Prostate gland (tissue), 2 donors: ENCODE measurements around the gene CREM. TPM values are rescaled to one million over a fixed set of nuclear protein-coding genes. Genes with fewer than 3 reads are reported as not detected.

Experiments
- DNase-seq: peaks from one replicate; pipeline ENCODE4 v3.0.0-alpha.2; 2019; ENCODE audit warnings: low spot score
- H3K27ac ChIP-seq, 2 donors: fragments of 200-600 bp; sonication (generic); 2 replicates each; pipeline ENCODE4 v1.5.1; 2017 to 2019
- H3K27me3 ChIP-seq: fragments of 200-600 bp; sonication (generic); replicated peaks from 2 replicates; pipeline ENCODE4 v1.5.1; 2019; ENCODE audit not compliant: insufficient read depth
- H3K36me3 ChIP-seq, 2 donors: fragments of 200-600 bp; sonication (generic); 1 replicate in 1 of 2; 2 replicates in 1 of 2; pipeline versions ENCODE4 v1.5.1 to v1.8.1; 2017 to 2019
- H3K4me1 ChIP-seq: fragments of 200-600 bp; sonication (generic); replicated peaks from 2 replicates; pipeline ENCODE4 v1.5.1; 2019
- H3K4me3 ChIP-seq, 2 donors: fragments of 200-600 bp; sonication (generic); 2 replicates each; pipeline ENCODE4 v1.5.1; 2017 to 2019
- H3K9me3 ChIP-seq: fragments of 200-600 bp; sonication (generic); 2 replicates; pipeline ENCODE4 v1.5.1; 2017
- CTCF ChIP-seq, 4 experiments: fragments of 200-600 bp in 2 of 4; fragments of 450-650 bp in 2 of 4; sonication (generic) in 2 of 4; IDR thresholded peaks; 1 replicate in 3 of 4; 2 replicates in 1 of 4; pipeline ENCODE4 v1.5.1; 2016 to 2019; ENCODE audit warnings: antibody characterized with exemption in 4 of 4, mild to moderate bottlenecking in 2 of 4, moderate library complexity in 2 of 4
- POLR2A ChIP-seq: fragments of 450-650 bp; IDR thresholded peaks from one replicate; pipeline ENCODE4 v1.6.1; 2016; ENCODE audit warnings: antibody characterized with exemption, mild to moderate bottlenecking
- POLR2AphosphoS5 ChIP-seq: sonication (generic); formaldehyde crosslinking; IDR thresholded peaks from one replicate; pipeline ENCODE4 v1.6.1; 2017; ENCODE audit warnings: antibody characterized with exemption
- WGBS: methylation state at CpG from one replicate; pipeline ENCODE4 v1.1.5; 2018; 5-methylcytosine and 5-hydroxymethylcytosine counted together
- intact Hi-C: fragments of 100-400 bp; cut with DNase I; formaldehyde crosslinking; loops from one replicate; pipeline ENCODE4 v1.14.2; 2022
- total RNA-seq, 2 donors: library from RNA; depleted of rRNA; stranded (reverse); fragments of >200 nt; gene quantifications; one replicate each; pipeline ENCODE4 v1.1.0, GENCODE V29; 2016

CREM gene
- total RNA-seq, 2 donors from 2014 or later = 25.5 to 75.3 TPM

- peak overlapping the region; percentile 58 to 95 for H3K4me3 ChIP-seq
- DNase-seq = no peak
- TF ChIP-seq POLR2AphosphoS5 = no peak
- peak overlapping the region; percentile 90 to 94 for H3K27ac ChIP-seq
- no peaks in the 10 kb centered on the region for H3K9me3 ChIP-seq
- no peaks in the 10 kb centered on the region for H3K36me3 ChIP-seq
- intact Hi-C loops = no loop called here
- H3K4me1 ChIP-seq = peaks cover 5% of the 10 kb centered on the region
- H3K27me3 ChIP-seq = no peaks in the 10 kb centered on the region
- 0% methylated on average over 27 of the region's 27 CpGs for WGBS
Measured at GRCh38 chr10:35089611-35090161, 37.0 kb upstream of the CREM start.

GRCh38 chr10:35090162-35090954 lies 36.3 kb upstream of the CREM start, which contains the start of gene CUL2:
CUL2 (minus strand) TSS chr10:35090341; CDS start chr10:35071317, 19,024 bp downstream.
- DNase-seq = peak; percentile 84
- TF ChIP-seq POLR2AphosphoS5 (peak; percentile 95), POLR2A (no peak), CTCF (IDR thresholded peaks at IDR 0.05) (peak in 1 of 4 experiments; percentile 22)
- intact Hi-C loops = no loop called here

GRCh38 chr10:35091994-35092790 lies 34.5 kb upstream of the CREM start:
- Histone ChIP-seq H3K27ac (no peak overlapping the region), H3K36me3 (no peaks in the 10 kb centered on the region), H3K27me3 (no peaks in the 10 kb centered on the region), H3K4me1 (peaks cover 5% of the 10 kb centered on the region), H3K9me3 (no peaks in the 10 kb centered on the region), H3K4me3 (no peak overlapping the region)
- intact Hi-C loops = no loop called here
- TF ChIP-seq POLR2AphosphoS5 (no peak), POLR2A (no peak), CTCF (IDR thresholded peaks at IDR 0.05) (no peak)
- WGBS = 90% methylated on average over 11 of the region's 11 CpGs
- DNase-seq = no peak

More at GRCh38 chr10:35090162-35090954, 36.3 kb upstream of the CREM start, which contains the start of gene CUL2:
- H3K36me3 ChIP-seq = no peaks in the 10 kb centered on the region
- peak within 1 kb of the TSS; percentile 90 to 94 for H3K27ac ChIP-seq
- no peaks in the 10 kb centered on the region for H3K9me3 ChIP-seq
- no peaks in the 10 kb centered on the region for H3K27me3 ChIP-seq
- peak within 1 kb of the TSS; percentile 58 to 95 for H3K4me3 ChIP-seq
- WGBS = under 1% methylated on average over 46 of the region's 59 CpGs
- peaks cover 5% of the 10 kb centered on the region for H3K4me1 ChIP-seq

- no peak for DNase-seq
- H3K4me3 ChIP-seq = no peak overlapping the region
Measured at GRCh38 chr10:35092851-35093250, 33.8 kb upstream of the CREM start.

More at GRCh38 chr10:35092851-35093250, 33.8 kb upstream of the CREM start:
- no peaks in the 10 kb centered on the region for H3K9me3 ChIP-seq
- no peaks in the 10 kb centered on the region for H3K36me3 ChIP-seq
- intact Hi-C loops = no loop called here
- H3K27ac ChIP-seq = no peak overlapping the region
- peaks cover 5% of the 10 kb centered on the region for H3K4me1 ChIP-seq
- TF ChIP-seq POLR2AphosphoS5 (no peak), POLR2A (no peak), CTCF (IDR thresholded peaks at IDR 0.05) (no peak)
- no peaks in the 10 kb centered on the region for H3K27me3 ChIP-seq
- WGBS = 62% methylated on average over 1 of the region's 1 CpG
